Tibial artery (tissue), 4 donors: ENCODE results near the gene SETD3.
A peak's percentile ranks its signal among the peaks of the same experiment; 100 is the strongest.

Experiments
- DNase-seq, 2 donors: peaks; one replicate each; pipeline ENCODE4 v3.0.0-alpha.2; 2019
- H3K27ac ChIP-seq, 2 donors: fragments of 200-600 bp; sonication (generic) in 1 of 2; 1 replicate in 1 of 2; 2 replicates in 1 of 2; pipeline ENCODE4 v1.5.1; 2018 to 2019; ENCODE audit warnings: mild to moderate bottlenecking in 1 of 2
- H3K27me3 ChIP-seq, 2 donors: fragments of 200-600 bp; sonication (generic) in 1 of 2; one replicate each; pipeline versions ENCODE4 v1.5.1 to v1.6.0; 2016 to 2019
- H3K36me3 ChIP-seq, 3 donors: fragments of 200-600 bp; sonication (generic) in 2 of 3; one replicate each; pipeline ENCODE4 v1.5.1; 2016 to 2019; ENCODE audit warnings: mild to moderate bottlenecking in 2 of 3
- H3K4me1 ChIP-seq, 4 donors: fragments of 200-600 bp; sonication (generic) in 2 of 4; 1 replicate in 3 of 4; 2 replicates in 1 of 4; pipeline ENCODE4 v1.5.1; 2016 to 2019
- H3K4me3 ChIP-seq, 2 donors: fragments of 200-600 bp; sonication (generic) in 1 of 2; 1 replicate in 1 of 2; 2 replicates in 1 of 2; pipeline ENCODE4 v1.5.1; 2018 to 2019; ENCODE audit warnings: mild to moderate bottlenecking in 2 of 2
- H3K9me3 ChIP-seq, 3 donors: fragments of 200-600 bp; sonication (generic) in 1 of 3; one replicate each; pipeline ENCODE4 v1.5.1; 2016 to 2019
- intact Hi-C: fragments of 100-400 bp; cut with DNase I; formaldehyde crosslinking; loops from one replicate; pipeline ENCODE4 v1.15.0; 2023; ENCODE audit warnings: low total_unique reads
- TF ChIP-seq, protein P1 (sequence below), 2 experiments: fragments of 200-600 bp in 1 of 2; fragments of 450-650 bp in 1 of 2; IDR thresholded peaks; one replicate each; pipeline ENCODE4 v1.5.1; 2017 to 2019; ENCODE audit warnings: antibody characterized with exemption in 2 of 2, mild to moderate bottlenecking in 1 of 2, moderate library complexity in 1 of 2

SETD3 gene

DNA sequence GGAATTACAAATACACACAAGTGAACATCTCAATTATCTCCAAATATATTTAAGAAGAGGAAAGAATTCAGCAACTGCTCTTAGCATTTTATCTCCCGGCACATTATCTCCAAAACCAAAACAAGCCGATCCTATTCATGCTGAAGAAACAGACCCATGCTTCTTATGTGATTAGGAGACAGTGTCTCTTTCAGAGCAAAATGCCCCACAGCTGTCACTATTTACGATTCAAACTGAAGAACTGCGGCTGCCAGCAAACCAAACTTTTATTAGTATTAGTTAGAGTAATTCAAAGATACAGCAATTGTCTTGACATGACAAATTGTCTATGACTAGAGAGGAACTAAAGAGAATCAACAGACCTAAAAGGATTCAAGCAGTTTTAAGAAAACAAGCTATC lies 79.4 kb downstream of the SETD3 start:
- Histone ChIP-seq H3K36me3 (peaks cover 46 to 80% (median 79%) of the 10 kb centered on the region in 3 donors), H3K27ac (no peak overlapping the region), H3K27me3 (no peaks in the 10 kb centered on the region), H3K9me3 (no peaks in the 10 kb centered on the region), H3K4me1 (no peaks in the 10 kb centered on the region), H3K4me3 (no peak overlapping the region)
- TF ChIP-seq, protein P1, sequence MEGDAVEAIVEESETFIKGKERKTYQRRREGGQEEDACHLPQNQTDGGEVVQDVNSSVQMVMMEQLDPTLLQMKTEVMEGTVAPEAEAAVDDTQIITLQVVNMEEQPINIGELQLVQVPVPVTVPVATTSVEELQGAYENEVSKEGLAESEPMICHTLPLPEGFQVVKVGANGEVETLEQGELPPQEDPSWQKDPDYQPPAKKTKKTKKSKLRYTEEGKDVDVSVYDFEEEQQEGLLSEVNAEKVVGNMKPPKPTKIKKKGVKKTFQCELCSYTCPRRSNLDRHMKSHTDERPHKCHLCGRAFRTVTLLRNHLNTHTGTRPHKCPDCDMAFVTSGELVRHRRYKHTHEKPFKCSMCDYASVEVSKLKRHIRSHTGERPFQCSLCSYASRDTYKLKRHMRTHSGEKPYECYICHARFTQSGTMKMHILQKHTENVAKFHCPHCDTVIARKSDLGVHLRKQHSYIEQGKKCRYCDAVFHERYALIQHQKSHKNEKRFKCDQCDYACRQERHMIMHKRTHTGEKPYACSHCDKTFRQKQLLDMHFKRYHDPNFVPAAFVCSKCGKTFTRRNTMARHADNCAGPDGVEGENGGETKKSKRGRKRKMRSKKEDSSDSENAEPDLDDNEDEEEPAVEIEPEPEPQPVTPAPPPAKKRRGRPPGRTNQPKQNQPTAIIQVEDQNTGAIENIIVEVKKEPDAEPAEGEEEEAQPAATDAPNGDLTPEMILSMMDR (IDR thresholded peaks at IDR 0.05), result no peak
- no peak for DNase-seq
- intact Hi-C loops, result no loop called here

DNA sequence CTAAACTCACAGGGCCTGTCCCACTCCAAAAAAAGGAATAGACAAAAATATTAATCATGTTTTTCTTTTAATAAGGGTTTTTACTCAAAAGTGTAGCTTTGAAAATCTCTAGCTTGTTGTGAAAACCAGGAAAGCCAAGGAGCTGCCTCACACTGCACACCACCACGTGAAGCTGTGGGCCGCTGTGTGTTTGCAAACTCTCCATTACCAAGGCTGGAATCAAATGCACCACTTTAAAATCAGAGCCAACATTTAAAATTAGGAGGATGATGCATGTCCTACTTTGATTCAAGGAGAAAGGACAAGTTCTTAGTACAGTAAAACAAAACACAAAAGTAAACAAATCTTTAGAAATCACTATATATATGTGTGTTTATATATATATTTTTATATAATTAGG lies 83.0 kb downstream of the SETD3 start:
- Histone ChIP-seq H3K4me1 (no peaks in the 10 kb centered on the region), H3K9me3 (no peaks in the 10 kb centered on the region), H3K4me3 (no peak overlapping the region), H3K27me3 (no peaks in the 10 kb centered on the region), H3K27ac (no peak overlapping the region), H3K36me3 (peaks cover 38 to 65% (median 60%) of the 10 kb centered on the region in 3 donors)
- no peak for DNase-seq
- TF ChIP-seq, protein P1 (IDR thresholded peaks at IDR 0.05), result no peak
- intact Hi-C loops, result no loop called here

- intact Hi-C loops, result no loop called here
- Histone ChIP-seq H3K36me3 (peaks cover 38 to 58% (median 56%) of the 10 kb centered on the region in 3 donors), H3K27me3 (no peaks in the 10 kb centered on the region), H3K27ac (no peak overlapping the region), H3K4me1 (no peaks in the 10 kb centered on the region), H3K9me3 (no peaks in the 10 kb centered on the region), H3K4me3 (no peak overlapping the region)
- TF ChIP-seq, protein P1 (IDR thresholded peaks at IDR 0.05), result no peak
- no peak for DNase-seq
These were observed 84.6 kb downstream of the SETD3 start for GRCh38 chr14:99395909-99396530.

DNA sequence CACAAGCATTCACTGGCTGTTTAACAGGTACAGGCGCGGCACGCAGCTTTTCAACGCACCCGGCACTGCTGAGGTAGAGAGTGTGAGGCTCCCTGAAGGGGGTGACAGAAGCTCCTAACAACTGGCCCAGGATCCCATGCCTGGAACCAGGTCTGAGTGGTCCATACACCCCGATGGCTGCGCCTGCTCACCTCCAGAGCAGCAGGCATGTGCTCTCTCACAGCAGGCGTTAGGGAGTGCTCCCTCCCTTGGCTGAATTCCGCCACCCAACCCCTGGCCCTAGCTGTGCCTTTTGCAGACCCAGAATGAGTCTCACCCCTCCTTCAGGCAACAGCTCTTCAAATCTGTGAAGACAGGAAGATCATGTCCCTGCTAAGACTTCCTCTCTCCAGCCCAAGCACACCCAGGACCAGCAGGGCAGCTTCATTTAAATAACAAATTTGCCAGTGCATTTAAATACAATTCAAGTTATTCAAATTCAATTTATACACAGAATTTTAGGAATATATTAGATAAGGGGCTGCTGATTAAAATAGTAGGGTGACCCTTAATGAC lies 86.0 kb downstream of the SETD3 start:
- intact Hi-C loops, result no loop called here

GRCh38 chr14:99393059-99393655 lies 87.5 kb downstream of the SETD3 start:
- peaks cover 0 to 4% (median 0%) of the 10 kb centered on the region in 4 donors for H3K4me1 ChIP-seq
- H3K27ac ChIP-seq, result no peak overlapping the region
- H3K27me3 ChIP-seq, result no peaks in the 10 kb centered on the region
- TF ChIP-seq, protein P1 (IDR thresholded peaks at IDR 0.05), result peak; percentile 31 to 47
- intact Hi-C loops, result loop anchor here (2.0 kb wide), 1 partner anchor 22 kb away; no protein-coding TSS in a partner anchor
- peaks cover 18 to 32% (median 30%) of the 10 kb centered on the region in 3 donors for H3K36me3 ChIP-seq
- no peak overlapping the region for H3K4me3 ChIP-seq
- H3K9me3 ChIP-seq, result no peaks in the 10 kb centered on the region
- no peak for DNase-seq

More for the DNA sequence above, 86.0 kb downstream of the SETD3 start:
- no peak for DNase-seq
- TF ChIP-seq, protein P1 (IDR thresholded peaks at IDR 0.05), result no peak
- H3K36me3 ChIP-seq, result peaks cover 31 to 48% (median 45%) of the 10 kb centered on the region in 3 donors
- no peak overlapping the region for H3K4me3 ChIP-seq
- H3K27me3 ChIP-seq, result no peaks in the 10 kb centered on the region
- H3K9me3 ChIP-seq, result no peaks in the 10 kb centered on the region
- H3K4me1 ChIP-seq, result no peaks in the 10 kb centered on the region
- no peak overlapping the region for H3K27ac ChIP-seq
